GM10266 (cell line): ENCODE measurements around the gene CNIH3.
A peak's percentile ranks its signal among the peaks of the same experiment; 100 is the strongest.

ENCODE experiments used
- DNase-seq: peaks from one replicate; pipeline ENCODE4 v3.0.0; 2012; ENCODE audit errors: extremely low spot score
- TF ChIP-seq, protein P1 (sequence below): IDR thresholded peaks from 2 replicates; pipeline ENCODE4 v1.5.1; 2012; ENCODE audit warnings: mild to moderate bottlenecking, low read depth; ENCODE audit not compliant: control insufficient read depth, insufficient read depth; ENCODE audit errors: missing control alignments

CNIH3 gene

DNA sequence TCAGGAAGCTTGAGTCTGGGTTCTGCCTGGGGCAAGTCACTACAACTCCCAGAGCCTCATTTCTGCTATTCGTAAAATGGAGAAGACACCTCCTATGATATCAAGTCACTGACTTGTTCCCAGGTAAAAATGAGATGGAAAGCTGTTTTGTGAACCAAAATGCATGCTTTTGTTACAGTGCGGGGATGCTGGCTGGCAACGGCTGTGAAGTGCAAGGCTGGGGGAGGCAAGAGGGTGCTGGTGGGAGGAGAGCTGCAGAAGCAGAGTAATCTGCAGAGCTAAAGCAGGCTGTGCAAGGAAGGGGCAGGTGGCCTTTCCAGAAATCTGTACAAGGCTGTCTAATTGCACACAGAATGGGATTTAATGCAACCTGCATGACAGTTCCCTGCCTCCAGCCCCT lies 150.9 kb downstream of the CNIH3 start:
- no peak for DNase-seq
- TF ChIP-seq, protein P1, sequence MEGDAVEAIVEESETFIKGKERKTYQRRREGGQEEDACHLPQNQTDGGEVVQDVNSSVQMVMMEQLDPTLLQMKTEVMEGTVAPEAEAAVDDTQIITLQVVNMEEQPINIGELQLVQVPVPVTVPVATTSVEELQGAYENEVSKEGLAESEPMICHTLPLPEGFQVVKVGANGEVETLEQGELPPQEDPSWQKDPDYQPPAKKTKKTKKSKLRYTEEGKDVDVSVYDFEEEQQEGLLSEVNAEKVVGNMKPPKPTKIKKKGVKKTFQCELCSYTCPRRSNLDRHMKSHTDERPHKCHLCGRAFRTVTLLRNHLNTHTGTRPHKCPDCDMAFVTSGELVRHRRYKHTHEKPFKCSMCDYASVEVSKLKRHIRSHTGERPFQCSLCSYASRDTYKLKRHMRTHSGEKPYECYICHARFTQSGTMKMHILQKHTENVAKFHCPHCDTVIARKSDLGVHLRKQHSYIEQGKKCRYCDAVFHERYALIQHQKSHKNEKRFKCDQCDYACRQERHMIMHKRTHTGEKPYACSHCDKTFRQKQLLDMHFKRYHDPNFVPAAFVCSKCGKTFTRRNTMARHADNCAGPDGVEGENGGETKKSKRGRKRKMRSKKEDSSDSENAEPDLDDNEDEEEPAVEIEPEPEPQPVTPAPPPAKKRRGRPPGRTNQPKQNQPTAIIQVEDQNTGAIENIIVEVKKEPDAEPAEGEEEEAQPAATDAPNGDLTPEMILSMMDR = no peak

DNA sequence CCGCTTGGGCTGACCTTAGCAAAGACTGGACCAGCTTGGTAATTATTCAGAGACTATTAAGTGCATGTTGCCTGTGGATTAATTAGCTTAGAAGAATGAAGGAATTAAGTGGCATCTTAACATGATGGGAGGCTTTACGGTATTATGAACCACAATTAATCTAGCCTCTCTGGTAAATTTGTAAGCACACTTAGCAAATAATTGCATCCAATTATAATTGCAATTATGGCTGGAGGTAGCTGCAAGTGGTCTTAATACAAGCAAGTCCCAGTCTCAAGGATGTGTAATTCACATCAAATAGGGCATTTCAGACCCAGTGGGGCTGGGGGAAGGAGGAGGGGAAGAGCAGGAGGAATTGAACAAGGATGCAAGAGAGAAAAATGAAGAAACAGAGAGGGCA lies 151.6 kb downstream of the CNIH3 start:
- TF ChIP-seq, protein P1 = no peak
- no peak for DNase-seq

DNA sequence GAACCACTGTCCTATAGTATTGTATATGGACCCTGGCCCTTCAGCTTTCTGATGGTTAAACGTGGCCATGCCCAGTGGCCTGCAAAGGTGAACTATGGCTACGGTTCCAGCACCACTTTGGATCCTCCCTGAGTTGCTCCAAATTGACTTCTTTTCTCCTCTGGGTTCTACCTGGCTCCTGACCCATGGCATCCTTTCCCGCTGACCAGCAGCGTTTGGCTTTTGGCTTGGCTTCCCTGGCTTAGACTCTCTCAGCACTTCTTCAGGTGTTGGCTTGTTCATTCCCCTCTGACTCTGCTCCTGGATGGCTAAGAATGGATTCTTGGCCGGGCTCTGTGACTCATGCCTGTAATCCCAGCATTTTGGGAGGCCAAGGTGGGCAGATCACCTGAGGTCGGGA lies 152.9 kb downstream of the CNIH3 start:
- DNase-seq = no peak
- TF ChIP-seq, protein P1 = no peak

DNA sequence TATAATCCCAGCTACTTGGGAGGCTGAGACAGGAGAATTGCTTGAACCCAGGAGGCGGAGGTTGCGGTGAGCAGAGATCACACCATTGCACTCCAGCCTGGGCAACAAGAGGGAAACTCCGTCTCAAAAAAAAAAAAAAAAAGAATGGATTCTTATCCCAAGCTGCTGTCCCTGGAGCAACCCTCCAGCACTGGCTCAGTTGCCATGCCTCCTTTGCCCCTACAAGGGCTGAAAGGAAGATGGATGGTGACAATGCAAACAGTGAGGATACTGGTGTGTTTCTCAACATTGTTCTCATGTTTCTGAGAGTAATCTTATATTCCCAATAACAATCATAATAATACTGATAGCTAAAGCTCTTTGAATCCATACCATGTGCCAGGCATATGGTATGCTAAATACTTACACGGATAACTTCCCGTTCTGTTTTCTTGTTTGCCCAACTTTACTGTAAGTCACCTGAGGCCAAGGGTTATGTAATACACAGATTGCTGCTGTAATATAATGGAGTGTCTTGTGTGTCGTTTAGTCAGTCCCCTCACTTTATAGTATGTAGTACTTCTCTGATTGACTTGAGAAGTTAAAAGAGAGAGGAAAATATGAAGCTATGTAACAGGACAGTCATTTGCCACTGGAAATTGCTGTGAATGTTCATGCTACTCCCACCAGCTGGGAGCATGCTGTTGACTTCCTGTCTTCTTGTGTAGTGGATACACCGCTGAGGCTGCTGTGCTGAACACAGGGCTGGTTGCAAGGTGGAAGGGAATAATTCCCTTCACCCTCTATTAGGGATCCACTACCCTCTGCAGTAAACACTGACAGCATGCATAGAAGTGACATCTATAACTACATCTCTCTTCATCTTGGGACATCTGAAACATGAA lies 153.6 kb downstream of the CNIH3 start:
- DNase-seq = no peak
- TF ChIP-seq, protein P1 = no peak

DNA sequence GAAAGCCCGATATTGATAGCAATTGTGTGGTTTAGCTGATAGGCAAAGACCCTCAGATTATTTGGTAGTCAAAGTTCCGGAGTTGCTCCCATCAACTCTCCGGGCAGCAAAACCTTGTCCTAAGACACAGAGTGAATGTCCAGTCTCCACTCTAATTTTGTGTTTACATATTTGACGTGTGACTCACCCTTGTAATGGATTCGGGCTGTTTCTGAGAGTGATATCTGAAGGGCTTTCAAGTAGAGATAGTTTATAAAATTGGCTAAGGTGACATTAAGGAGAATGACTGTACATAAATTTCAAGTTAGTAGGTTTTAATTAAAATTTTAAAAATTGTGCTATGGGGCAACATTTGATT lies 154.2 kb downstream of the CNIH3 start:
- TF ChIP-seq, protein P1 = no peak
- no peak for DNase-seq

DNA sequence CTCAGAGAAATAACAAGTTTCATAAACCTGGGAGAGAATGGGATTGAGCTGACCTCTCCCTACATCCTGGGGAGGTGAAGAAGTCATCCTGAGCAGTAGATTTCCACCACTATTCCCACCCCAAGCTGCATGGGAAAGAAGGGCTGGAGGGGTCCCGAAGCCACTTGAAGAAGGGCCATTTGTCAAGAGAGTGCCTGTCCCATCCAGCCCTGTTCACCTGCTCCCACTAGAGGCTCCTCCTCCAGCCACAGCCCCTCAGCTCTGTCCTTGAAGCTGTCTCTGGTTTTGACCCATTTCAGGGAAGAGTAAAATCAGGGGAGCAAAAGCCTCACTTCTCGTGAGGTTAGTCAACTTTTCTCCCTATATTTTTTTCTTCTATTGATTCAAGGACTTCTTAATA lies 157.5 kb downstream of the CNIH3 start:
- TF ChIP-seq, protein P1 = no peak
- DNase-seq = no peak

DNA sequence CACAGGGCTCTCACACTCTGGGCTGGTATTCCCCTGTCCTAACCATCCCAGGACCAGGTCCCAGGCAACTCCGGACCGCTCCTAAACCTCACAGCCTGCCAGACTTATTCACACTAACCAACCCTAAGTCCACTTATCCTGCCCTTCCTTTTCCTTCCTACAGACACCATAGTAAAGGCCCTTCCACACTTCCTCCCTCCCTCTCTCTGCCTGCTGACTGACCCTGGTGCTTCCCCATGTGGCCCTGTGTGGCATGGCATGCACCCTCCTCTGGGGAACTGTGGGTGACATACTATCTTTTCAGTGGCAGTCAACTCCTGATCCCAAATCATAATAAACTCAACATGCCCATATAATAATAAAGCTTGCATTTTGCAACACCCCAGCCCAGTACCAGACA lies 158.3 kb downstream of the CNIH3 start:
- no peak for DNase-seq
- TF ChIP-seq, protein P1 = peak; percentile 27
